ENCODE measurements around the gene SDK1. TPM values are rescaled to one million over a fixed set of nuclear protein-coding genes. Genes with fewer than 3 reads are reported as not detected.

The SDK1 gene
- total and polyA plus RNA-seq, 2 of the 8 experiments (the other 6 are each of a cell fraction or from before 2014, with no cell fraction given): 3.3 to 7.2 TPM

DNA sequence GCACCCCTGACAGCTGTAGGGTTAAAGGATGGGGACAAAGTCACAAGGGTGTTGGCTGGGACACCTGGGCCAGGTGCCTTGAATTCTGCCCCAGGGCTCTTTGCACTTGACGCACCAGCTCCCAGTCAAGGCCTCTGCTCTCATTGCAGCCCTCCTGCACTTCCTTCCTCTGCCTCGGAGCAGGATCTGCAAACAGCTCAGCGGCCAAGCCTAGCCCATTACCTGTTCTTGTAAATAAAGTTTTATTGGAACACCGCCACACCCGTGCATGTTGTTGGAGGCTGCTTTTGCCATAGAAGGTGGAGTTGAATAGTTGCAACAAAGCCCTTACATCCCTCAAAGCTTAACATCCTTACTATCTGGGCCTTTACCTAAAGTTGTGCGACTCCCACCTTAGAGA is 897.2 kb downstream of the SDK1 start:
- no peak overlapping the region for H2BK15ac ChIP-seq (ENCODE audit: low read length)
- FAIRE-seq (no peak), DNase-seq (ENCODE audit: low read depth in 1 of 2, low spot score in 2 of 2) (no peak)
- no peak overlapping the region for H2AK5ac ChIP-seq (ENCODE audit: low read depth, low read length)
- no peaks in the 10 kb centered on the region for H3K79me2 ChIP-seq (ENCODE audit: control insufficient read depth in 1 of 2, insufficient read depth in 2 of 2, low read length in 2 of 2)
- H3K4me1 ChIP-seq (replicated peaks in 1 of 4; ENCODE audit: control insufficient read depth in 3 of 4, insufficient read depth in 4 of 4, low read length in 3 of 4): peaks cover 0 to 2% (median 0%) of the 10 kb centered on the region in 4 experiments; a peak in 2 of 7 replicates
- no peaks in the 10 kb centered on the region for H3K36me3 ChIP-seq (ENCODE audit: control insufficient read depth in 2 of 4, insufficient read depth in 4 of 4, low read length in 3 of 4)
- no peak overlapping the region for H3K4me3 ChIP-seq (ENCODE audit: extremely low read depth in 1 of 4, insufficient read depth in 2 of 4, low read depth in 3 of 4, low read length in 4 of 4)
- H3K27me3 ChIP-seq (replicated peaks in 1 of 4; ENCODE audit: control insufficient read depth in 3 of 4, extremely low read depth in 1 of 4, insufficient read depth in 3 of 4, low read length in 3 of 4): no peaks in the 10 kb centered on the region
- TF ChIP-seq YY1 (IDR thresholded peaks at IDR 0.05; ENCODE audit: low read depth, low read length): no peak
- no peak for TF ChIP-seq CEBPB (IDR thresholded peaks at IDR 0.05; ENCODE audit: low read depth, low read length)
- no peak for TF ChIP-seq SP1 (IDR thresholded peaks at IDR 0.05; ENCODE audit: low read depth, low read length)
- TF ChIP-seq, protein P1, sequence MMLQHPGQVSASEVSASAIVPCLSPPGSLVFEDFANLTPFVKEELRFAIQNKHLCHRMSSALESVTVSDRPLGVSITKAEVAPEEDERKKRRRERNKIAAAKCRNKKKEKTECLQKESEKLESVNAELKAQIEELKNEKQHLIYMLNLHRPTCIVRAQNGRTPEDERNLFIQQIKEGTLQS (IDR thresholded peaks at IDR 0.05; ENCODE audit: insufficient read depth, low read depth, low read length): no peak
- TF ChIP-seq SAP30 (IDR thresholded peaks at IDR 0.05; ENCODE audit: insufficient read depth, insufficient replicate concordance, low read length): no peak
- no peak for TF ChIP-seq CREB1 (IDR thresholded peaks at IDR 0.05)
- TF ChIP-seq POLR2A (IDR thresholded peaks at IDR 0.05; ENCODE audit: control extremely low read depth in 1 of 2, low read depth in 2 of 2, low read length in 2 of 2): no peak
- TF ChIP-seq RXRA (IDR thresholded peaks at IDR 0.05; ENCODE audit: insufficient read depth, low read depth, low read length): no peak
- no peak for TF ChIP-seq MAFK (IDR thresholded peaks at IDR 0.05; ENCODE audit: low read depth, low read length)
- no peak overlapping the region for H3K9ac ChIP-seq (replicated peaks in 1 of 4; ENCODE audit: extremely low read depth in 1 of 4, low read depth in 3 of 4, low read length in 3 of 4)
- H2AFZ ChIP-seq (ENCODE audit: low read length): no peak overlapping the region
- H2BK12ac ChIP-seq (ENCODE audit: low read depth, low read length): no peak overlapping the region
- no peak overlapping the region for H2BK120ac ChIP-seq (replicated peaks; ENCODE audit: low read depth, low read length)
- ChIA-PET CTCF (ENCODE audit: partially characterized antibody) (interaction anchor here (0.6 to 1.2 kb wide), 3 partner anchors 10 to 29 kb away, joined by 3 to 5 read pairs (median 4); no protein-coding TSS in a partner anchor), POLR2A (ENCODE audit: partially characterized antibody) (no interaction called here)
- no peak overlapping the region for H3K14ac ChIP-seq (ENCODE audit: insufficient read length)
- H3K18ac ChIP-seq (ENCODE audit: extremely low read depth, low read length): no peak overlapping the region
- 95% methylated on average over 5 of the region's 6 CpGs; no CpG with 5 or more reads in 1 of the 2 experiments for WGBS, 2 experiments (ENCODE audit: extremely low coverage in 1 of 2, insufficient coverage in 1 of 2, insufficient read length in 1 of 2, insufficient replicate concordance in 2 of 2, low coverage in 1 of 2, low lambda C conversion rate in 2 of 2, missing lambda C conversion rate in 1 of 2)
- H4K5ac ChIP-seq (ENCODE audit: insufficient read length, low read depth, low read length): no peak overlapping the region
- no peak overlapping the region for H4K91ac ChIP-seq (replicated peaks; ENCODE audit: insufficient read length, low read length)
- no peak overlapping the region for H3K23ac ChIP-seq (ENCODE audit: insufficient read length)
- no peaks in the 10 kb centered on the region for H4K20me1 ChIP-seq (replicated peaks in 1 of 2; ENCODE audit: control insufficient read depth in 1 of 2, insufficient read depth in 2 of 2, low read length in 2 of 2)
- H3K9me3 ChIP-seq (ENCODE audit: insufficient read depth in 2 of 2, low read depth in 1 of 2, low read length in 1 of 2): no peaks in the 10 kb centered on the region
- no peaks in the 10 kb centered on the region for H3K23me2 ChIP-seq (ENCODE audit: low read depth, low read length)
- no peak overlapping the region for H2BK5ac ChIP-seq (ENCODE audit: low read depth, low read length)
- no peaks in the 10 kb centered on the region; the same call in 1 of the 2 replicates for H3K79me1 ChIP-seq (ENCODE audit: low read depth, low read length)
- no peak overlapping the region for H3K56ac ChIP-seq (replicated peaks; ENCODE audit: insufficient read length, low read depth, low read length)
- H3K27ac ChIP-seq (ENCODE audit: low read depth, low read length): no peak overlapping the region
- no peak overlapping the region for H3K4ac ChIP-seq (replicated peaks; ENCODE audit: insufficient read length, low read depth, low read length)
- no peak overlapping the region for H3K4me2 ChIP-seq (ENCODE audit: insufficient read depth in 1 of 2, low read depth in 2 of 2, low read length in 2 of 2)
- H2BK20ac ChIP-seq (ENCODE audit: low read length): no peak overlapping the region
- peak overlapping the region; percentile 60; the same call in 1 of the 2 replicates for H4K8ac ChIP-seq (ENCODE audit: extremely low read depth, insufficient read depth, low read length)
